HepG2 (cell line): Measurements from ENCODE around the gene LRRFIP2. TPM values are rescaled to one million over a fixed set of nuclear protein-coding genes. Genes with fewer than 3 reads are reported as not detected.
A peak's percentile ranks its signal among the peaks of the same experiment; 100 is the strongest.

Experiments used
- ATAC-seq: fragments of 200-7000 bp; cut with Tn5 transposase; 3 replicates; pipeline ENCODE4 v1.9.1; 2020; ENCODE audit warnings: mild to moderate bottlenecking, moderate library complexity
- BruUV-seq: library from RNA; stranded (reverse); fragments of 400-500 nt; replicated peaks from 2 replicates; lab custom pipeline; 2021; lab: Mats Ljungman, UMichigan
- CTCF ChIA-PET: fragments of 300-600 bp; formaldehyde crosslinking; extraction: SDS; loops from one replicate; lab custom pipeline; 2021; ENCODE audit warnings: low total read pairs, inconsistent platforms, low intra/inter-chr PET ratio; lab: Yijun Ruan, JAX
- POLR2A ChIA-PET: fragments of 350-600 bp; sonication (Branson Sonifier 250); formaldehyde crosslinking; loops from one replicate; lab custom pipeline; 2020; ENCODE audit warnings: antibody characterized with exemption, inconsistent platforms; lab: Yijun Ruan, JAX
- DNase-seq: peaks from one replicate; pipeline ENCODE4 v3.0.0-alpha.2; 2015; ENCODE audit warnings: low spot score
- FAIRE-seq: peaks from 3 replicates; lab custom pipeline; 2011; peaks lifted over from hg19 to GRCh38; lab: Jason Lieb, UNC
- H2AFZ ChIP-seq: one replicate; pipeline ENCODE4 v1.6.1; 2011; ENCODE audit warnings: low read length, inconsistent platforms
- H3K27ac ChIP-seq: fragments of 300-600 bp; 3 replicates; pipeline ENCODE4 v1.8.0; 2011; ENCODE audit warnings: mixed run types, mild to moderate bottlenecking, mixed read lengths, low read length, inconsistent platforms; ENCODE audit not compliant: insufficient read depth; ENCODE audit errors: extremely low read length
- H3K27me3 ChIP-seq, 2 experiments: fragments of 200-600 bp in 1 of 2; 2 replicates in 1 of 2; 3 replicates in 1 of 2; pipeline versions ENCODE4 v1.6.0 to v1.8.0; 2011; ENCODE audit warnings: low read length in 2 of 2, mild to moderate bottlenecking in 2 of 2, moderate library complexity in 2 of 2, inconsistent platforms in 1 of 2; ENCODE audit not compliant: insufficient read depth in 2 of 2, control insufficient read depth in 1 of 2
- H3K36me3 ChIP-seq, 2 experiments: fragments of 200-600 bp in 1 of 2; replicated peaks in 1 of 2; 2 replicates in 1 of 2; 3 replicates in 1 of 2; pipeline versions ENCODE4 v1.5.1 to v1.8.0; 2011; ENCODE audit warnings: low read length in 2 of 2, inconsistent platforms in 1 of 2; ENCODE audit not compliant: insufficient read depth in 2 of 2, control insufficient read depth in 1 of 2
- H3K4me1 ChIP-seq: 2 replicates; pipeline ENCODE4 v1.5.1; 2012; ENCODE audit warnings: low read length, inconsistent platforms; ENCODE audit not compliant: insufficient read depth
- H3K4me2 ChIP-seq: 2 replicates; pipeline ENCODE4 v1.6.0; 2011; ENCODE audit warnings: low read depth, low read length, inconsistent platforms
- H3K4me3 ChIP-seq, 3 experiments: fragments of 200-600 bp in 1 of 3; sonication (generic), shearing (Covaris generic) in 1 of 3; replicated peaks in 1 of 3; 2 replicates each; pipeline ENCODE4 v1.5.1; 2011 to 2016; ENCODE audit warnings: low read length in 3 of 3, inconsistent platforms in 2 of 3, low read depth in 2 of 3, mild to moderate bottlenecking in 2 of 3, control low read depth in 1 of 3, mixed read lengths in 1 of 3; ENCODE audit not compliant: insufficient read depth in 1 of 3
- H3K79me2 ChIP-seq: one replicate; pipeline ENCODE4 v1.6.1; 2011; ENCODE audit warnings: low read length, inconsistent platforms; ENCODE audit not compliant: insufficient read depth
- H3K9ac ChIP-seq: 2 replicates; pipeline ENCODE4 v1.6.0; 2011; ENCODE audit warnings: mild to moderate bottlenecking, low read depth, low read length, inconsistent platforms; ENCODE audit not compliant: insufficient read depth
- H3K9me3 ChIP-seq: 2 replicates; pipeline ENCODE4 v1.5.1; 2012; ENCODE audit warnings: mild to moderate bottlenecking, low read length
- H4K20me1 ChIP-seq: 2 replicates; pipeline ENCODE4 v1.6.0; 2011; ENCODE audit warnings: inconsistent platforms, mild to moderate bottlenecking, low read length, moderate library complexity; ENCODE audit not compliant: insufficient read depth
- AGO1 ChIP-seq: fragments of 200-400 bp; formaldehyde crosslinking; IDR thresholded peaks from 2 replicates; pipeline ENCODE4 v1.6.1; 2017; ENCODE audit warnings: mild to moderate bottlenecking, low read depth, low read length, moderate library complexity; ENCODE audit not compliant: poor library complexity, severe bottlenecking
- AKAP8 ChIP-seq: sonication (generic); formaldehyde crosslinking; IDR thresholded peaks from 2 replicates; pipeline ENCODE4 v1.5.1; 2020; ENCODE audit warnings: mild to moderate bottlenecking, missing genetic modification reagents
- ATF7 ChIP-seq, 2 experiments: fragments of 450-650 bp in 1 of 2; sonication (generic) in 1 of 2; formaldehyde crosslinking in 1 of 2; IDR thresholded peaks; 2 replicates each; pipeline versions ENCODE4 v1.4.0 to v1.6.1; 2016 to 2020; ENCODE audit warnings: antibody characterized with exemption in 1 of 2, mild to moderate bottlenecking in 1 of 2, missing genetic modification reagents in 1 of 2
- GABPA ChIP-seq, 2 experiments: IDR thresholded peaks; 2 replicates each; pipeline ENCODE4 v1.6.1; 2011 to 2016; ENCODE audit warnings: low read depth in 2 of 2, low read length in 1 of 2, missing biosample characterization in 1 of 2, missing genetic modification characterization in 1 of 2
- MYNN ChIP-seq: sonication (generic); formaldehyde crosslinking; IDR thresholded peaks from 2 replicates; pipeline ENCODE4 v1.4.0; 2020; ENCODE audit warnings: mild to moderate bottlenecking, low read depth, missing genetic modification reagents
- SMARCE1 ChIP-seq: fragments of 450-650 bp; IDR thresholded peaks from 2 replicates; pipeline ENCODE4 v1.6.1; 2017; ENCODE audit warnings: borderline replicate concordance
- TGIF2 ChIP-seq: IDR thresholded peaks from 2 replicates; pipeline ENCODE4 v1.6.1; 2016; ENCODE audit warnings: control low read depth, missing compliant biosample characterization
- THAP9 ChIP-seq: sonication (generic); formaldehyde crosslinking; IDR thresholded peaks from 2 replicates; pipeline ENCODE4; 2020; ENCODE audit warnings: missing genetic modification reagents, mild to moderate bottlenecking, borderline replicate concordance
- ZFAT ChIP-seq: sonication (generic); formaldehyde crosslinking; conservative IDR thresholded peaks from 2 replicates; pipeline ENCODE4 v1.8.1; 2023; ENCODE audit warnings: missing genetic modification reagents, inconsistent platforms
- ZNF101 ChIP-seq: sonication (generic); formaldehyde crosslinking; IDR thresholded peaks from 2 replicates; pipeline ENCODE4 v1.4.0; 2020; ENCODE audit warnings: mild to moderate bottlenecking, low read depth, missing genetic modification reagents, borderline replicate concordance
- ZNF513 ChIP-seq: sonication (generic); formaldehyde crosslinking; conservative IDR thresholded peaks from 2 replicates; pipeline ENCODE4 v1.5.0; 2020; ENCODE audit warnings: missing genetic modification reagents
- in situ Hi-C: cut with HindIII; loops from 2 replicates; pipeline ENCODE4 v1.10.0; 2017; ENCODE audit warnings: low pct_unique_long_range_greater_than_20kb; ENCODE audit not compliant: extremely low pct_ligation_motif_present
- intact Hi-C: fragments of 100-400 bp; cut with micrococcal nuclease; formaldehyde crosslinking; loops from one replicate; pipeline ENCODE4 v1.10.0; 2022; ENCODE audit not compliant: unreplicated experiment
- polyA plus RNA-seq, 8 experiments: library from polyadenylated mRNA; depleted of rRNA in 3 of 8; stranded (reverse) in 7 of 8; unstranded in 1 of 8; fragments of >200 nt; fragmentation: Illumina TruSeq in 4 of 8; extraction: Trizol in 4 of 8; gene quantifications; 2 replicates each; pipeline versions ENCODE4 v1.2.1 to v1.2.3, GENCODE V29; 2011 to 2016; ENCODE audit warnings: low read depth in 4 of 8, missing spikeins in 1 of 8, mixed read lengths in 1 of 8; ENCODE audit not compliant: insufficient read depth in 1 of 8
- total RNA-seq, 5 experiments: library from RNA; depleted of rRNA; stranded (reverse); fragments of >200 nt; fragmentation: Illumina TruSeq; extraction: Trizol; gene quantifications; 2 replicates each; pipeline ENCODE4 v1.2.3, GENCODE V29; 2016; ENCODE audit warnings: low read depth in 1 of 5
- TF ChIP-seq, protein P1 (sequence below): sonication (generic); formaldehyde crosslinking; IDR thresholded peaks from 2 replicates; pipeline ENCODE4 v1.4.0; 2020; ENCODE audit warnings: mild to moderate bottlenecking, missing genetic modification reagents

The LRRFIP2 gene
- total and polyA plus RNA-seq, 2 of the 13 experiments (the other 11 are each of a cell fraction or from before 2014, with no cell fraction given) = 13.5 to 32.2 TPM

GRCh38 chr3:37126856-37127255 lies 47.5 kb downstream of the LRRFIP2 start:
- intact Hi-C loops = no loop called here
- TF ChIP-seq AGO1 (no peak), THAP9 (CRISPR knock-in tag) (no peak), MYNN (CRISPR knock-in tag) (no peak), TGIF2 (CRISPR knock-in tag) (no peak), ATF7 (IDR thresholded peaks at IDR 0.05) (no peak), ATF7 (CRISPR knock-in tag; IDR thresholded peaks at IDR 0.05) (no peak), ZNF513 (no peak), ZFAT (no peak), GABPA (IDR thresholded peaks at IDR 0.05; ENCODE audit: low read depth, low read length) (no peak), GABPA (CRISPR knock-in tag; IDR thresholded peaks at IDR 0.05; ENCODE audit: low read depth) (no peak), SMARCE1 (no peak), AKAP8 (CRISPR knock-in tag) (no peak), ZNF101 (no peak)
- TF ChIP-seq, protein P1, sequence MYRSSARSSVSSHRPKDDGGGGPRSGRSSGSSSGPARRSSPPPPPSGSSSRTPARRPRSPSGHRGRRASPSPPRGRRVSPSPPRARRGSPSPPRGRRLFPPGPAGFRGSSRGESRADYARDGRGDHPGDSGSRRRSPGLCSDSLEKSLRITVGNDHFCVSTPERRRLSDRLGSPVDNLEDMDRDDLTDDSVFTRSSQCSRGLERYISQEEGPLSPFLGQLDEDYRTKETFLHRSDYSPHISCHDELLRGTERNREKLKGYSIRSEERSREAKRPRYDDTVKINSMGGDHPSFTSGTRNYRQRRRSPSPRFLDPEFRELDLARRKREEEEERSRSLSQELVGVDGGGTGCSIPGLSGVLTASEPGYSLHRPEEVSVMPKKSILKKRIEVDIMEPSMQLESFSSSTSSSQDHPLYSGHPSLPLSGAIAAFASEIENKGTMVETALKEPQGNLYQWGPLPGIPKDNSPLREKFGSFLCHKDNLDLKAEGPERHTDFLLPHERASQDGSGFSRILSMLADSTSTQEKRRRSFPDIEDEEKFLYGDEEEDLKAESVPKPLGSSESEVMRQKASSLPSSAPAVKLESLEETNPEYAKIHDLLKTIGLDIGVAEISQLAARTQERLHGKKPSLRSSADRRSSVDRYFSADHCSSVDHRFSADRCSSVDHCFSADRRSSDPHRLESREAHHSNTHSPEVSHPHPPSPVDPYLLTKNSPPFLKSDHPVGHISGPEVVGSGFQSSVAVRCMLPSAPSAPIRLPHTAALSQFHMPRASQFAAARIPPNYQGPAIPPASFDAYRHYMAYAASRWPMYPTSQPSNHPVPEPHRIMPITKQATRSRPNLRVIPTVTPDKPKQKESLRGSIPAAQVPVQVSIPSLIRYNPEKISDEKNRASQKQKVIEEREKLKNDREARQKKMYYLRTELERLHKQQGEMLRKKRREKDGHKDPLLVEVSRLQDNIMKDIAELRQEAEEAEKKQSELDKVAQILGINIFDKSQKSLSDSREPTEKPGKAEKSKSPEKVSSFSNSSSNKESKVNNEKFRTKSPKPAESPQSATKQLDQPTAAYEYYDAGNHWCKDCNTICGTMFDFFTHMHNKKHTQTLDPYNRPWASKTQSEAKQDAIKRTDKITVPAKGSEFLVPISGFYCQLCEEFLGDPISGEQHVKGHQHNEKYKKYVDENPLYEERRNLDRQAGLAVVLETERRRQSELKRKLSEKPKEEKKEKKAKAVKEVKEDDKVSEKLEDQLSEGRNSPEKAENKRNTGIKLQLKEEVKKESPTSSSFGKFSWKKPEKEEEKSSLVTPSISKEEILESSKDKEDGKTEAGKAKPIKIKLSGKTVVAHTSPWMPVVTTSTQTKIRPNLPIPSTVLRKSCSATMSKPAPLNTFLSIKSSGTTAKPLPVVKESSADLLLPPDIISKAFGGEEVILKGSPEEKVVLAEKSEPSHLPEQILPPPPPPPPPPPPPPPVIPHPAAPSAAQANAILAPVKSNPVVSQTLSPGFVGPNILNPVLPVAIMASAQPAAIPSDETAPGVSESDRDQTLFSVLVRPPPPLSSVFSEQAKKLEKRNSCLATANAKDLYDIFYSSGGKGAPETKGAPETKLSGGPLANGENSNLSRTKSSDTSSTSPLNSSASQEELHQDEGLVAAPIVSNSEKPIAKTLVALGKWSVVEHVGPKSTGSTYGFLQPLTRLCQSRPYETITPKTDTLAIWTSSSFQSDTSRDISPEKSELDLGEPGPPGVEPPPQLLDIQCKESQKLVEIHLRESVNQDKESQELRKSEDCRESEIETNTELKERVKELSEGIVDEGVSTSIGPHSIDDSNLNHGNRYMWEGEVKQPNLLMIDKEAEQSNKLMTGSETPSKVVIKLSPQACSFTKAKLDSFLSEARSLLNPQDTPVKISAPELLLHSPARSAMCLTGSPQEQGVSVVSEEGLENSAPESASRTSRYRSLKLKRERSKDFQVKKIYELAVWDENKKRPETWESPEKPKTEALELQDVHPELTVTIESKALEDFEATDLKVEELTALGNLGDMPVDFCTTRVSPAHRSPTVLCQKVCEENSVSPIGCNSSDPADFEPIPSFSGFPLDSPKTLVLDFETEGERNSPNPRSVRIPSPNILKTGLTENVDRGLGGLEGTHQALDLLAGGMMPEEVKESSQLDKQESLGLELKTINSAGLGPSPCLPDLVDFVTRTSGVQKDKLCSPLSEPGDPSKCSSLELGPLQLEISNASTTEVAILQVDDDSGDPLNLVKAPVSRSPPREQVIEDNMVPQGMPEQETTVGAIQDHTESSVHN (CRISPR knock-in tag) = no peak

More at GRCh38 chr3:37126856-37127255, 47.5 kb downstream of the LRRFIP2 start:
- H3K79me2 ChIP-seq = peaks cover 2% of the 10 kb centered on the region
- H3K4me2 ChIP-seq = peak overlapping the region; percentile 61; the same call in 1 of the 2 replicates
- no peak overlapping the region for H2AFZ ChIP-seq
- H4K20me1 ChIP-seq = no peaks in the 10 kb centered on the region
- H3K27me3 ChIP-seq = no peaks in the 10 kb centered on the region; a peak in 1 of 5 replicates
- H3K4me3 ChIP-seq = no peak overlapping the region
- ATAC-seq (no peak), DNase-seq (no peak), FAIRE-seq (no peak)
- H3K36me3 ChIP-seq = no peaks in the 10 kb centered on the region
- POLR2A ChIA-PET = no interaction called here
- peak overlapping the region; percentile 5 for H3K27ac ChIP-seq
- in situ Hi-C loops = no loop called here
- H3K9me3 ChIP-seq = no peaks in the 10 kb centered on the region
- H3K4me1 ChIP-seq = peaks cover 34% of the 10 kb centered on the region
- no peak overlapping the region for H3K9ac ChIP-seq
- CTCF ChIA-PET = no interaction called here
- no TSS peak for BruUV-seq
